Muscle layer of colon (tissue), 2 donors: ENCODE results near the gene PATZ1.

ENCODE experiments used
- H3K27ac ChIP-seq: one replicate; pipeline ENCODE4 v1.7.0; 2013; ENCODE audit warnings: low read depth, mild to moderate bottlenecking, low read length, moderate library complexity
- H3K27me3 ChIP-seq, 2 donors: one replicate each; pipeline ENCODE4 v1.7.0; 2013; ENCODE audit warnings: low read length in 2 of 2, mild to moderate bottlenecking in 2 of 2; ENCODE audit not compliant: insufficient read depth in 2 of 2, control insufficient read depth in 1 of 2
- H3K36me3 ChIP-seq: one replicate; pipeline ENCODE4 v1.7.0; 2013; ENCODE audit warnings: mild to moderate bottlenecking, low read length; ENCODE audit not compliant: insufficient read depth
- H3K4me1 ChIP-seq: one replicate; pipeline ENCODE4 v1.7.0; 2013; ENCODE audit warnings: mild to moderate bottlenecking, low read length; ENCODE audit not compliant: insufficient read depth
- H3K4me3 ChIP-seq, 2 donors: one replicate each; pipeline ENCODE4 v1.7.0; 2013; ENCODE audit warnings: low read length in 2 of 2, low read depth in 1 of 2, mild to moderate bottlenecking in 1 of 2, moderate library complexity in 1 of 2
- H3K9ac ChIP-seq: one replicate; pipeline ENCODE4 v1.7.0; 2013; ENCODE audit warnings: low read length
- H3K9me3 ChIP-seq: one replicate; pipeline ENCODE4 v1.7.0; 2013; ENCODE audit warnings: mild to moderate bottlenecking, low read length
- donor health status: abdominal sarcoma.
- donor health status: Adenocarcinoma of cecum.

PATZ1 gene

DNA sequence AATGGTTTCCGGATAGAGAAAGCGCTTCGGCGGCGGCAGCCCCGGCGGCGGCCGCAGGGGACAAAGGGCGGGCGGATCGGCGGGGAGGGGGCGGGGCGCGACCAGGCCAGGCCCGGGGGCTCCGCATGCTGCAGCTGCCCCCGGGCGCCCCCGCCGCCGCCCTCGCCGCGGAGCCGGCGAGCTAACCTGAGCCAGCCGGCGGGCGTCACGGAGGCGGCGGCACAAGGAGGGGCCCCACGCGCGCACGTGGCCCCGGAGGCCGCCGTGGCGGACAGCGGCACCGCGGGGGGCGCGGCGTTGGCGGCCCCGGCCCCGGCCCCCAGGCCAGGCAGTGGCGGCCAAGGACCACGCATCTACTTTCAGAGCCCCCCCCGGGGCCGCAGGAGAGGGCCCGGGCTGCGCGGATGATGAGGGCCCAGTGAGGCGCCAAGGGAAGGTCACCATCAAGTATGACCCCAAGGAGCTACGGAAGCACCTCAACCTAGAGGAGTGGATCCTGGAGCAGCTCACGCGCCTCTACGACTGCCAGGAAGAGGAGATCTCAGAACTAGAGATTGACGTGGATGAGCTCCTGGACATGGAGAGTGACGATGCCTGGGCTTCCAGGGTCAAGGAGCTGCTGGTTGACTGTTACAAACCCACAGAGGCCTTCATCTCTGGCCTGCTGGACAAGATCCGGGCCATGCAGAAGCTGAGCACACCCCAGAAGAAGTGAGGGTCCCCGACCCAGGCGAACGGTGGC, 69.5 kb downstream of the PATZ1 start:
- H3K4me1 ChIP-seq: no peaks in the 10 kb centered on the region
- H3K9me3 ChIP-seq: no peaks in the 10 kb centered on the region
- H3K27me3 ChIP-seq: no peaks in the 10 kb centered on the region
- no peak overlapping the region for H3K27ac ChIP-seq
- H3K9ac ChIP-seq: no peak overlapping the region
- H3K4me3 ChIP-seq: no peak overlapping the region
- peaks cover 41% of the 10 kb centered on the region for H3K36me3 ChIP-seq
